OCI-LY1 (cell line): ENCODE measurements around the gene LRRC28.

ENCODE experiments used
- H2AFZ ChIP-seq: fragments of 200-600 bp; sonication (generic), shearing (Covaris generic); 2 replicates; pipeline ENCODE4 v1.6.0; 2014; ENCODE audit warnings: antibody characterized with exemption, mild to moderate bottlenecking, low read length
- H3F3A ChIP-seq: fragments of 200-600 bp; sonication (generic), shearing (Covaris generic); 2 replicates; pipeline ENCODE4 v1.6.0; 2014; ENCODE audit warnings: mild to moderate bottlenecking, antibody characterized with exemption, low read length, moderate library complexity; ENCODE audit not compliant: insufficient read depth
- H3K27ac ChIP-seq: fragments of 200-600 bp; sonication (generic); 2 replicates; pipeline ENCODE4 v1.5.1; 2014; ENCODE audit warnings: low read length, mixed run types, mild to moderate bottlenecking, low read depth; ENCODE audit not compliant: poor library complexity, severe bottlenecking
- H3K27me3 ChIP-seq: fragments of 200-600 bp; sonication (generic); 2 replicates; pipeline ENCODE4 v1.6.0; 2014; ENCODE audit warnings: antibody characterized with exemption, mild to moderate bottlenecking, low read length, moderate library complexity; ENCODE audit not compliant: insufficient read depth
- H3K36me3 ChIP-seq: fragments of 200-600 bp; sonication (generic); 2 replicates; pipeline ENCODE4 v1.6.1; 2014; ENCODE audit warnings: mild to moderate bottlenecking, antibody characterized with exemption, low read length, moderate library complexity, mixed read lengths; ENCODE audit not compliant: insufficient read depth
- H3K4me1 ChIP-seq: fragments of 200-600 bp; sonication (generic); 2 replicates; pipeline ENCODE4 v1.5.1; 2014; ENCODE audit warnings: mild to moderate bottlenecking, low read length, moderate library complexity; ENCODE audit not compliant: insufficient read depth, severe bottlenecking
- H3K4me2 ChIP-seq: fragments of 200-600 bp; sonication (generic), shearing (Covaris generic); 2 replicates; pipeline ENCODE4 v1.6.1; 2014; ENCODE audit warnings: low read length
- H3K4me3 ChIP-seq: fragments of 200-600 bp; sonication (generic); 2 replicates; pipeline ENCODE4 v1.5.1; 2014; ENCODE audit warnings: low read length, low read depth, mild to moderate bottlenecking, mixed read lengths; ENCODE audit not compliant: poor library complexity, severe bottlenecking
- H3K79me2 ChIP-seq: fragments of 200-600 bp; shearing (Covaris generic); 2 replicates; pipeline ENCODE4 v1.6.1; 2016; ENCODE audit warnings: mixed run types, low read length, mixed read lengths; ENCODE audit not compliant: insufficient read depth
- H3K9ac ChIP-seq: fragments of 200-600 bp; sonication (generic), shearing (Covaris generic); 2 replicates; pipeline ENCODE4 v1.6.1; 2014; ENCODE audit warnings: mild to moderate bottlenecking, low read length, mixed read lengths
- H3K9me2 ChIP-seq: fragments of 200-600 bp; sonication (generic), shearing (Covaris generic); 2 replicates; pipeline ENCODE4 v1.6.1; 2014; ENCODE audit warnings: low read depth, mild to moderate bottlenecking, low read length, mixed read lengths
- H3K9me3 ChIP-seq: fragments of 200-600 bp; shearing (Covaris generic); 2 replicates; pipeline ENCODE4 v1.6.1; 2014; ENCODE audit warnings: low read length, mixed read lengths
- H4K20me1 ChIP-seq: fragments of 200-600 bp; sonication (generic), shearing (Covaris generic); 2 replicates; pipeline ENCODE4 v1.6.0; 2016; ENCODE audit warnings: mild to moderate bottlenecking, low read length; ENCODE audit not compliant: insufficient read depth
- EZH2 ChIP-seq: fragments of 200-600 bp; sonication (generic), shearing (Covaris generic); IDR thresholded peaks from 2 replicates; pipeline ENCODE4 v1.8.0; 2017; ENCODE audit warnings: borderline replicate concordance, mixed run types, mild to moderate bottlenecking, antibody characterized with exemption, low read length, moderate library complexity, mixed read lengths
- TF ChIP-seq, protein P1 (sequence below): fragments of 200-600 bp; sonication (generic), shearing (Covaris generic); IDR thresholded peaks from 2 replicates; pipeline ENCODE4 v1.5.1; 2017; ENCODE audit warnings: mild to moderate bottlenecking, antibody characterized with exemption, low read length, moderate library complexity, mixed read lengths

The LRRC28 gene

GRCh38 chr15:99409097-99409473, 157.8 kb downstream of the LRRC28 start:
- H4K20me1 ChIP-seq, result no peaks in the 10 kb centered on the region
- no peak overlapping the region for H2AFZ ChIP-seq
- H3K9me3 ChIP-seq, result no peaks in the 10 kb centered on the region
- H3K27me3 ChIP-seq, result no peaks in the 10 kb centered on the region; the same call in 1 of the 2 replicates
- no peaks in the 10 kb centered on the region for H3K79me2 ChIP-seq
- H3K36me3 ChIP-seq, result no peaks in the 10 kb centered on the region
- no peak overlapping the region for H3K4me3 ChIP-seq
- H3K4me2 ChIP-seq, result no peak overlapping the region
- no peak overlapping the region for H3K27ac ChIP-seq
- no peaks in the 10 kb centered on the region for H3K4me1 ChIP-seq
- TF ChIP-seq, protein P1, sequence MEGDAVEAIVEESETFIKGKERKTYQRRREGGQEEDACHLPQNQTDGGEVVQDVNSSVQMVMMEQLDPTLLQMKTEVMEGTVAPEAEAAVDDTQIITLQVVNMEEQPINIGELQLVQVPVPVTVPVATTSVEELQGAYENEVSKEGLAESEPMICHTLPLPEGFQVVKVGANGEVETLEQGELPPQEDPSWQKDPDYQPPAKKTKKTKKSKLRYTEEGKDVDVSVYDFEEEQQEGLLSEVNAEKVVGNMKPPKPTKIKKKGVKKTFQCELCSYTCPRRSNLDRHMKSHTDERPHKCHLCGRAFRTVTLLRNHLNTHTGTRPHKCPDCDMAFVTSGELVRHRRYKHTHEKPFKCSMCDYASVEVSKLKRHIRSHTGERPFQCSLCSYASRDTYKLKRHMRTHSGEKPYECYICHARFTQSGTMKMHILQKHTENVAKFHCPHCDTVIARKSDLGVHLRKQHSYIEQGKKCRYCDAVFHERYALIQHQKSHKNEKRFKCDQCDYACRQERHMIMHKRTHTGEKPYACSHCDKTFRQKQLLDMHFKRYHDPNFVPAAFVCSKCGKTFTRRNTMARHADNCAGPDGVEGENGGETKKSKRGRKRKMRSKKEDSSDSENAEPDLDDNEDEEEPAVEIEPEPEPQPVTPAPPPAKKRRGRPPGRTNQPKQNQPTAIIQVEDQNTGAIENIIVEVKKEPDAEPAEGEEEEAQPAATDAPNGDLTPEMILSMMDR, result peak; percentile 47
- TF ChIP-seq EZH2, result no peak
- H3F3A ChIP-seq, result no peaks in the 10 kb centered on the region
- H3K9ac ChIP-seq, result no peak overlapping the region
- H3K9me2 ChIP-seq, result no peaks in the 10 kb centered on the region

- no peaks in the 10 kb centered on the region for H3K4me1 ChIP-seq
- no peak overlapping the region for H3K4me3 ChIP-seq
- H3K9me3 ChIP-seq, result no peaks in the 10 kb centered on the region
- no peaks in the 10 kb centered on the region for H3K36me3 ChIP-seq
- no peak overlapping the region for H3K9ac ChIP-seq
- TF ChIP-seq EZH2, result no peak
- H3K4me2 ChIP-seq, result no peak overlapping the region
- H3K27ac ChIP-seq, result no peak overlapping the region
- H2AFZ ChIP-seq, result no peak overlapping the region
- no peaks in the 10 kb centered on the region for H3K79me2 ChIP-seq
- no peaks in the 10 kb centered on the region; the same call in 1 of the 2 replicates for H3K27me3 ChIP-seq
- no peaks in the 10 kb centered on the region for H3K9me2 ChIP-seq
- H4K20me1 ChIP-seq, result no peaks in the 10 kb centered on the region
- H3F3A ChIP-seq, result no peaks in the 10 kb centered on the region
Observed at GRCh38 chr15:99409560-99409959, 158.3 kb downstream of the LRRC28 start.

DNA sequence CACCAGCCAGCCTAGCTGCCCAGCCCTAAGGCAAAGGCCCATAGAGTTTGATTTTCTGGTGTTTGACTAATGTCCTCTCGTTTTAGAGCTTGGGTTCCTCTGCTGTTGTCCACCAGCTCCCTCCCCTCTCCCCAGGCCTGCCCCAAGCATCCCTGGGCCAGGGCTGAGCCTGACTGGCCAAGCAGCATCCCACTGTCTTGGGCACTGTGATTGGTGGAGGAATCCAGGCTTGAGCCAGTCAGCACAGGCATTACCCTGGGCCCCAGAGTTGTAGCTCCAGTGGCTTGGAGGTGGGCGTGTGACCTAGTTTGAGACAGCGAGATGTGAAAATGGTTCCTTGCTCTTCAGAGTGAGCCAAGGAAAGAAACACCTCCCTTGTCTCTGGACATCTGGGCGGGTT, 159.2 kb downstream of the LRRC28 start:
- Histone ChIP-seq H2AFZ (no peak overlapping the region), H3K79me2 (no peaks in the 10 kb centered on the region), H3K27me3 (no peaks in the 10 kb centered on the region; the same call in 1 of the 2 replicates), H3K9ac (no peak overlapping the region), H3K9me3 (no peaks in the 10 kb centered on the region), H4K20me1 (no peaks in the 10 kb centered on the region), H3K27ac (no peak overlapping the region), H3K4me3 (no peak overlapping the region), H3K4me1 (no peaks in the 10 kb centered on the region), H3K9me2 (no peaks in the 10 kb centered on the region), H3K4me2 (no peak overlapping the region), H3K36me3 (no peaks in the 10 kb centered on the region), H3F3A (no peaks in the 10 kb centered on the region)
- TF ChIP-seq, protein P1, result no peak
- no peak for TF ChIP-seq EZH2

- Histone ChIP-seq H4K20me1 (no peaks in the 10 kb centered on the region), H2AFZ (no peak overlapping the region), H3K36me3 (no peaks in the 10 kb centered on the region), H3K9me2 (no peaks in the 10 kb centered on the region), H3K4me3 (no peak overlapping the region), H3K9ac (no peak overlapping the region), H3K79me2 (no peaks in the 10 kb centered on the region), H3K4me2 (no peak overlapping the region), H3K4me1 (no peaks in the 10 kb centered on the region), H3F3A (no peaks in the 10 kb centered on the region), H3K27me3 (no peaks in the 10 kb centered on the region), H3K27ac (no peak overlapping the region), H3K9me3 (no peaks in the 10 kb centered on the region)
- TF ChIP-seq, protein P1, result no peak
- TF ChIP-seq EZH2, result no peak
Observed at GRCh38 chr15:99411234-99411633, 160.0 kb downstream of the LRRC28 start.
